KBM-7 (cell line): ENCODE measurements around the gene SHPK.

ENCODE experiments used
- DNase-seq: peaks from one replicate; pipeline ENCODE4 v3.0.0-alpha.2; 2015
- in situ Hi-C: fragments of 300-500 bp; cut with MboI; formaldehyde crosslinking; loops from 2 replicates; pipeline ENCODE4 v1.14.3; 2020; ENCODE audit warnings: low sequenced_read_pairs, low pct_unique_long_range_greater_than_20kb, mixed read lengths

Gene SHPK

GRCh38 chr17:3639981-3640596 lies 4.0 kb upstream of the SHPK start:
- in situ Hi-C loops = no loop called here
- DNase-seq = peak; percentile 97

- in situ Hi-C loops = no loop called here
- DNase-seq = no peak
These were observed 891 bp upstream of the SHPK start for GRCh38 chr17:3636908-3637373.

- in situ Hi-C loops = no loop called here
- no peak for DNase-seq
These were observed 436 bp downstream of the SHPK start for GRCh38 chr17:3635474-3636153.

GRCh38 chr17:3632287-3632686 lies 3.8 kb downstream of the SHPK start:
- no peak for DNase-seq
- in situ Hi-C loops = no loop called here

- in situ Hi-C loops = no loop called here
- peak; percentile 47 for DNase-seq
These were observed 5.3 kb downstream of the SHPK start for GRCh38 chr17:3630781-3631180.

- DNase-seq = no peak
- in situ Hi-C loops = no loop called here
These were observed 8.3 kb downstream of the SHPK start for GRCh38 chr17:3627769-3628167.

GRCh38 chr17:3626831-3627768 lies 8.9 kb downstream of the SHPK start:
- DNase-seq = no peak

GRCh38 chr17:3622977-3623594 lies 13.0 kb downstream of the SHPK start:
- in situ Hi-C loops = no loop called here
- DNase-seq = no peak

More at GRCh38 chr17:3626831-3627768, 8.9 kb downstream of the SHPK start:
- in situ Hi-C loops = no loop called here

GRCh38 chr17:3621146-3621720 lies 14.8 kb downstream of the SHPK start:
- no peak for DNase-seq
- in situ Hi-C loops = no loop called here

- in situ Hi-C loops = no loop called here
- no peak for DNase-seq
These were observed 20.7 kb downstream of the SHPK start for GRCh38 chr17:3615160-3615870.

GRCh38 chr17:3613124-3613523 lies 22.9 kb downstream of the SHPK start:
- DNase-seq = no peak
- in situ Hi-C loops = no loop called here

GRCh38 chr17:3610523-3610922 lies 25.5 kb downstream of the SHPK start:
- DNase-seq = no peak
- in situ Hi-C loops = no loop called here

GRCh38 chr17:3609689-3610088 lies 26.4 kb downstream of the SHPK start:
- in situ Hi-C loops = no loop called here
- DNase-seq = no peak

- DNase-seq = no peak
- in situ Hi-C loops = no loop called here
These were observed 32.2 kb downstream of the SHPK start for GRCh38 chr17:3603870-3604259.

- DNase-seq = no peak
- in situ Hi-C loops = no loop called here
These were observed 32.8 kb downstream of the SHPK start for GRCh38 chr17:3603119-3603869.

- DNase-seq = peak; percentile 69
- in situ Hi-C loops = no loop called here
These were observed 33.6 kb downstream of the SHPK start for GRCh38 chr17:3602499-3602898.

- in situ Hi-C loops = no loop called here
- no peak for DNase-seq
These were observed 35.4 kb downstream of the SHPK start for GRCh38 chr17:3600529-3601205.
